DMS 273 (cell line): ENCODE data around the gene GATB.
A peak's percentile ranks its signal among the peaks of the same experiment; 100 is the strongest.

Experiments used
- DNase-seq: peaks from one replicate; lab custom pipeline; 2025; ENCODE audit not compliant: unreplicated experiment; lab: John Stamatoyannopoulos, UW

GATB gene

GRCh38 chr4:151676301-151676700 lies 84.5 kb downstream of the GATB start:
- DNase-seq = peak; percentile 13

DNA sequence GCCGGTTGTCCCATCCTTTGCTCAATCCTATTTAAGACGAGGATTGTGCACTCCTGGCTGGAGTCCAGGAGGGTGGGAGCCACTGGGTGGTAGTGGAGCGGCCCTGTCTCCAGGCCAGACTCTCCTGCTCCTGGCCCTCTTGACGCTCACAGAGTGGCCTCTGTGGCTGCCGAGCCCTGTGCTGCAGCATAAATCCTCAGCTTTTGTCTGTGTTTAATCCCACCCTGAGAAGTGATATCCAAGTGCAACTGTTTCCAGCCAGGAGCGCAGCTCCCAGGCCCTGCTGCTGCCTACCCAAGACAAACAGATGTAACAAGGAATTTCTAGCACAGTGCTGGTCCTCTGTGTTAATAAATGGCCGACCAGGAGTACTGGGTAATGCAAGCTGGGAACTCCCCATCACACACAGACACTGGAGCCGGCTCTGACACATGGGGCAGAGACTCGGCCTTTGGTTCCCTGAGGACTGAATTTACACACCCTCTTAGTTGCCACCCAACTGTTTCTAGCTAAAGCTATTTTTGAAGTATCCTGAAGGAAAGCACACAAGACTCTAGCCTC lies 85.3 kb downstream of the GATB start:
- DNase-seq = no peak

DNA sequence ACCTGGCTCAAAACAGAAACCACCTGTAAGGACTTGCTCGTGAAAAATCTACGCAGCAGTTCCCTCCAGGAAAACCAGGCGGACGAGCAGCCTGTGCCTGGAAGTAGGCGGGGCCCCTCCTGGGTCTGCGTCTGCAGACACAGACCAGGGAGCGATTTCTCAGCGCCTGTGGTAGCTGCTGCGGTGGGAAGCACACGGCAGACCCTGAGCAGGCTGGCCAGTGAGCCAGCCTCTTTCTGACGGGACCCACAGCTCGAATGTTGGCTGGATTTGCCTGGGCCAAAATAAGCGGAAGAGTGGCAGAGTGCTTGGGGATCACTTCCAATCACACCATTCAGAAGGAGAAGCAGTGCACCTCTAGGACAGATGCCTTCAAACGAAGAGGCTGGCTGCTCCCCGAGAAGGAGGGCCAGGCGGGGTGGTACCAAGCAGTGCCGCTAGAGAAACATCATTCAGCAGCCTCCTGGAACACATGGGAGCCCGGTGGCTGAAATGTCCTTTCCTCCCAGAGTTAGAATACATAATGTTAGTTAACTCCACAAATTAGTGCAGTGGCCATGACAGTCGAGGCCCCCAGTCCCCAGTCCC lies 85.9 kb downstream of the GATB start:
- DNase-seq = no peak

DNA sequence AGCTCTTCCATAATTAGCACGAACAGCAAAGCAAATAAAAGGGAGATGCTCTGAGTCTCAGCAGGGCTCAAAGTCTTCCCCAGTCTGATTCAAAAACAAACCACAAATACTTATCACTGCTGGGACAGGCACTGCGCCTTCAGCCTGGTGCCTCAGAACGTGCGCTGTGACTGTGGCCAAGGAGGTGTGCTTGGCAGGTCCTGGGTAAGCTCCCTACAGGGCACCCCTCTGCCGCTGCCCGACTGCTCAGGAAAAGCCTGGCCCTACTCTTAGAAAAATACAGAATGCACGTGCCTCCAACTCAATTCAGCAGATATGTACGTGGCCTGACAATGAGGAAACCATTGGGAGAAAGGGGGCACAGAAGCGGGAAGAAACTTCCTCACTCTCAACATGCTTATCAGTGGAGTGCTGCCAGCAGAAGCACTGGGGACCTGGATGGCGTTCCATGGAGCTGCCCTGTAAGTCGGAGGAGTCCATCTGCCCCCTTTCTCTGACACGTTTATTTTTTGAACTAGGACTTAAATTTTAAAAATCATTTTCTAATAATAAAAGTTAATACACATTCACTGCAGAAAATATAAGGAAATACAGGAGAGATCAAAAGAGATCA lies 86.8 kb downstream of the GATB start:
- DNase-seq = no peak

DNA sequence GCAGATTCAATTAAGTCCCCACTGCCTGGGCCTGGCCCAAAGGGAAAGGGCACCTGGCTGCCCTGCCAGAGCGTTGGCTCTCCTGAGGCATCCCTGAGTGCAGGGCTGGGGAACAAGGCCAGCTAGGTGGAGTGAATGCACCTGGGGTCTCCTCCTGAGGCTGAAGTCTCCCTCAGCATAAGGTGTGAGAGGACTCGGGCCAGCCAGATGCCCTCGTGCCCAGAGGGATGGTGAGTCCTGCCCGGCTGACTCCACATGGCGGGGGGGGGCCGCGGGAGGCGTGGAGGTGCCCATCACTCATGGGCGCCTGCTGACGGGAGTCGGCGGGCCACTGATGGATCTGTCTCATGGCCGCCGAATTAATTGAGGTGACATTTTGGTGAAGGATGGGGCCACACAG lies 87.8 kb downstream of the GATB start:
- no peak for DNase-seq

GRCh38 chr4:151671541-151672059 lies 89.2 kb downstream of the GATB start:
- DNase-seq = no peak

GRCh38 chr4:151670843-151671242 lies 90.0 kb downstream of the GATB start:
- no peak for DNase-seq

DNA sequence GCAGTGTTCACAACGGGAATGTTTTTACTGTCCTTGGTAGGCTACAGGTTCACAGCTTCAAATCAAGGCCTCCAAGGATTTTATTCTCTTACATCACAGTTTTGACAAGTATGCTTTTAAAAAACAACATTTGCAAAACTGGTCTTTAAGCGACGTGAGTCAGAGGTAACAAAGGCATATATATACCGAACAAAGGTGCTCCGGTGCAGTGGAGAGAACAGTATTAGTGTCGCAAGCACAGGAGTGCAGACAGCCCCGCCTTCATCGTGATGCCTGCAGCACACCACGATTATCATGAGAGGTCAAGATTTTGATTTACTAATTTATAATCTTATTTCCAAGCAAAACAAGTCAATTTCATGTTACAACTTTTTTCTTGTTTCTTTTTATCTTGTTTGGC lies 90.8 kb downstream of the GATB start:
- no peak for DNase-seq

- peak; percentile 30 for DNase-seq
These were observed 92.0 kb downstream of the GATB start for GRCh38 chr4:151668689-151669402.

- DNase-seq = no peak
These were observed 93.1 kb downstream of the GATB start for GRCh38 chr4:151667666-151668065.

GRCh38 chr4:151667048-151667447 lies 93.8 kb downstream of the GATB start:
- DNase-seq = no peak

- no peak for DNase-seq
These were observed 94.3 kb downstream of the GATB start for GRCh38 chr4:151666501-151666900.

DNA sequence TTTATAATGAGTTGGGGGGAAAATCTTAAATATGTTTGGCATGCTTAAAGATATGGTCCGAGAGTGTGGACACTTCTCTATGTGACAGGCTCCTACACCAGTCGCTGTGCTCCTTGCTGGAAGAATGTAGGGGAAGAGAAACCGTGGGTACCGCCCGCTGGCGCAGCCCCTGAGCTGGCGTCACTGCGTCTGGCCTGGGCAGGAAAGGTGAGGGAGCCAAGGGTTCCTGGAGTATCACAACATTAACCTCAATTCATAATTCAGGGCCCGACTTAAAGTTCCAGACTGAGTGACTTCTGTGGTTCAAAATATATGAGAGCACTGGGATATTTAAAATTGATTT lies 95.1 kb downstream of the GATB start:
- no peak for DNase-seq

GRCh38 chr4:151665022-151665784 lies 95.6 kb downstream of the GATB start:
- DNase-seq = no peak

GRCh38 chr4:151664289-151664688 lies 96.5 kb downstream of the GATB start:
- no peak for DNase-seq

DNA sequence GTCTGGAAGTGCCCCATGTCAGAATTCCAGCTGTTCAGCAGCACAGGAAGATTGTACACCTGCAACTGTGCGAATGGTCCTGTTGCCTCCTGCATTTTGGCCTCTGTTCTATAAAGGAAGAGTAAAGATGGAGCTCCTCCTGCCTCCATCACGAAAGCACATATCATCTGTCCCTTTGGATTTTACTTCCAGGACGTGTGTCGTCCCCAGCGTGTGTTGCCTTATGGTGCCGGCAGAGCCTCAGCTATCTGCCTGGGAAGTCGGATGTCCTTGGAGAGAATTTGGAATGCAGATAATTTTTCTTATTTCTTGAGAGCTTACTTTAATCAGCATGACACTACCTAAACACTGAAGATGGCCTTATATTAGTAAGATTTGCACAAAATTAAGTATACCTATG lies 97.7 kb downstream of the GATB start:
- no peak for DNase-seq

GRCh38 chr4:151661873-151662272 lies 98.9 kb downstream of the GATB start:
- DNase-seq = no peak

GRCh38 chr4:151660676-151661075 lies 100.1 kb downstream of the GATB start:
- no peak for DNase-seq

DNA sequence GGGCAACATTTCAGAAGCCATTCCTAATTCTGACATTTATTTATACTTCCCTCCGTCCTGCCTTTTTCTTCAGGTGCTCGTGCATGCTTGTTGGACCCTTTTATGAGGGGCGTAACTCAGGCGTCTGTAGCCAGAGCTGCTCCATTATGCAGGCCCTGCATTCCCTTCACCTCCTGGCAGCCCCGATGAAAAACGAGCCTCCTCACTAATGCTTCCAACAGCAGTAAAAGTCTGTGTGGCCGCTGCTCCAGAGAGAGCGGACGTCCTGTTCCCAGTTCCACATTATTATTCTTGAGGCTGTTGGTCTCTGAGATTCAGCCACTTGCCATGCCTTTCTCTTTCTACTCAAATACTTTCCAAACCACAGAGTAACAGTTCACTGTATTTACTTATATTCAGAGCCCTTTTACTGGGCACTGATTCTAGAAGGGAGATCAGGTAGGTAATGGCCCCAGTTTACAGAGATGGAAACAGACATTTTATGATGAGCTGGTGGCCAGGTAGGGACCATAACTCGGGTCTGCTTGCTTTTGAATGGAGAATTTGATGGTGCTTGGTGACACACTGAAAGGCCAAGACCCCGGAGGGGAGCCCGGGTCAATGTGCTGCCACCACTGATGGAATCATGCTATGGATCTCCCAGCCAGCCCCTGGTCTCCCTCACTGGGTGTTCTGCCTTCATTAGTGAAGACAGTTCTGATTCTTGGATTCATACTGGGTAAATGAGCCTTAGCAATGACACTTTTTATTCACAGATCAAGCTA lies 101.0 kb downstream of the GATB start:
- no peak for DNase-seq

- no peak for DNase-seq
These were observed 101.7 kb downstream of the GATB start for GRCh38 chr4:151658959-151659600.
